Activated naive CD4-positive, alpha-beta T cell treated with anti-CD3 and anti-CD28 coated beads, Interleukin-2, amount 50 U/mL, for 24 hours (primary cell): Measurements from ENCODE around the gene NME7.
A peak's percentile ranks its signal among the peaks of the same experiment; 100 is the strongest.

Experiments
- H3K27ac Mint-ChIP-seq: one replicate; pipeline ENCODE4 v1.8.0; 2021; ENCODE audit warnings: mild to moderate bottlenecking, mixed read lengths
- H3K27me3 Mint-ChIP-seq: one replicate; pipeline ENCODE4 v1.8.0; 2021; ENCODE audit warnings: mixed read lengths
- H3K36me3 Mint-ChIP-seq: one replicate; pipeline ENCODE4 v1.8.0; 2021; ENCODE audit warnings: mixed read lengths
- H3K4me1 Mint-ChIP-seq: one replicate; pipeline ENCODE4 v1.8.0; 2021; ENCODE audit warnings: mixed read lengths
- H3K4me3 Mint-ChIP-seq: one replicate; pipeline ENCODE4 v1.8.0; 2021; ENCODE audit warnings: mild to moderate bottlenecking, mixed read lengths
- H3K9me3 Mint-ChIP-seq: one replicate; pipeline ENCODE4 v1.8.0; 2021; ENCODE audit warnings: mixed read lengths

NME7 gene

DNA sequence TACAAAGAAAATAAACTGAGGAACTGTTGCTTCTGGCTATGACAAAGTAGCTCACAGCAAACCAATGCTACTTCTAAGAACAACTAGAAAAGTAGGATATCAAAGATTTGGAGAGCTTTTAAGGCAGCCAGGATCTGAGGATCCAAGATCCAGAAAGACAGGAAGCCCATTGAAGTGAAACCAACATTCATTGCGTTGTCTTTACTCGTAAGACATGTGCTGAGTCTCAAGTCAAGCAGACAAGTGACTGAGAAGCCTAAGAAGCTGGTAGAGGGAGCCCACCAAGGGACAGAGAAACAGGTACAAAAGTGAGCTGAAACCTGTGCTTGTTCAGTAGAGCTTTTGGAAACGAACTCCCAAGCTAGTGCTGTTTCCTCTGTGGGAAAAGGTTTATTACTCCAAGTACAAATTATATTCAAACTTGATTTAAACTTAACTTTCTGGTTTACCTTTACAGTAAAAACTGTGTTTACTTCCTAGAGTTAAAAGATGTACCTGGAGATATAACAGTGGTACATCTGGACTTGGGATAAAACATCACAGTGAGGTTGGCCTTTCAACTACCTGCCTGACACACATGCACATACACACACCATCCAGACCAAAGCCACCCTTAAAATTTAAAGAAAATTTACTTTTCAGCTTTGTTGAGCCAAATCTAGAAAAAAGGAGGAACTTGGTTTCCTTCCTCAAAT is 41.2 kb downstream of the NME7 start:
- peaks cover 20% of the 10 kb centered on the region for H3K4me1 Mint-ChIP-seq
- no peaks in the 10 kb centered on the region for H3K27me3 Mint-ChIP-seq
- H3K9me3 Mint-ChIP-seq = peaks cover 9% of the 10 kb centered on the region
- peak overlapping the region; percentile 17 for H3K27ac Mint-ChIP-seq
- H3K36me3 Mint-ChIP-seq = peaks cover 18% of the 10 kb centered on the region
- H3K4me3 Mint-ChIP-seq = no peak overlapping the region

- peaks cover 21% of the 10 kb centered on the region for H3K4me1 Mint-ChIP-seq
- H3K36me3 Mint-ChIP-seq = peaks cover 15% of the 10 kb centered on the region
- no peak overlapping the region for H3K27ac Mint-ChIP-seq
- no peaks in the 10 kb centered on the region for H3K27me3 Mint-ChIP-seq
- peaks cover 9% of the 10 kb centered on the region for H3K9me3 Mint-ChIP-seq
- H3K4me3 Mint-ChIP-seq = no peak overlapping the region
Observed at GRCh38 chr1:169325117-169325516, 42.5 kb downstream of the NME7 start.

- Mint-ChIP-seq H3K4me3 (no peak overlapping the region), H3K27me3 (no peaks in the 10 kb centered on the region), H3K27ac (no peak overlapping the region), H3K9me3 (no peaks in the 10 kb centered on the region), H3K36me3 (peaks cover 16% of the 10 kb centered on the region), H3K4me1 (peaks cover 15% of the 10 kb centered on the region)
Observed at GRCh38 chr1:169322138-169322537, 45.5 kb downstream of the NME7 start.

DNA sequence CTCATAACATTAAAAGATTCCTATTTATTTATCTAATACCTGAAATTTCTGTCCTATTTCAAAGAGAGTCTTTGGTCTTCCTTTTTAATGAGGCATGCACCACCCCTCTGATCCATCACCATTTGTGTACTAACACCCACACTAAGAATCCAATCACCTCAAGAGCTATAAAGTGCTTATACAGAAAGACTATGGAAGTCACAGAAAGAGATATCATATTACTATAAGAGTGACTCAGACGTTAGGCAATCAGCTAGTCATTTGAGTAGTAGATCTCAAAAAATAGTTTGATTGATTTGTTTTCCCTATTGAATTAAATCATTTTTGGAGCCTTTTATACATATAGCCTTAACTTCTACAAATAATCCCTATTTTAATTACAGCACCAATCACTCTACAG is 46.1 kb downstream of the NME7 start:
- no peak overlapping the region for H3K27ac Mint-ChIP-seq
- no peaks in the 10 kb centered on the region for H3K27me3 Mint-ChIP-seq
- H3K4me3 Mint-ChIP-seq = no peak overlapping the region
- H3K4me1 Mint-ChIP-seq = peaks cover 9% of the 10 kb centered on the region
- no peaks in the 10 kb centered on the region for H3K9me3 Mint-ChIP-seq
- peaks cover 18% of the 10 kb centered on the region for H3K36me3 Mint-ChIP-seq

GRCh38 chr1:169318536-169319244 is 48.9 kb downstream of the NME7 start:
- Mint-ChIP-seq H3K4me3 (no peak overlapping the region), H3K9me3 (no peaks in the 10 kb centered on the region), H3K36me3 (peaks cover 18% of the 10 kb centered on the region), H3K4me1 (peaks cover 8% of the 10 kb centered on the region), H3K27ac (no peak overlapping the region), H3K27me3 (no peaks in the 10 kb centered on the region)

DNA sequence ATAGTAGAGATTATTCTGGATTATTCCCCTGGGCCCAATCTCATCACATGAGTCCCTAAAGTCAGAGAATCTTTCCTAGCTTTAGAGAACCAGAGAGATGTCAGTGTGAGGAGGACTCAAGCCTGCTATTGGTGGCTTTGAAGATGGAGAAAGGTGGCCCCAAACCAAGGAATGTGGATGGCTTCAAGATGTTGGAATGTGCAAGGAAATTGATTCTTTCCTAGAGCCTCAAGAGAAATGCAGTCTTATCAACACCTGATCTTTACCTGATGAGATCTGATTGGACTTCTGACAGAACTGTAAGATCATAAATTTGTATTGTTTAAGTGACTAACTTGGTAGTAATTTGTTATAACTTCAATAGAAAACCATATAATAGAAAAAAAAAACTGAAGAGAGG is 51.0 kb downstream of the NME7 start:
- Mint-ChIP-seq H3K27me3 (no peaks in the 10 kb centered on the region), H3K4me3 (no peak overlapping the region), H3K36me3 (peaks cover 14% of the 10 kb centered on the region), H3K9me3 (no peaks in the 10 kb centered on the region), H3K27ac (no peak overlapping the region), H3K4me1 (peaks cover 3% of the 10 kb centered on the region)

GRCh38 chr1:169312084-169312954 is 55.3 kb downstream of the NME7 start:
- Mint-ChIP-seq H3K36me3 (peaks cover 10% of the 10 kb centered on the region), H3K4me1 (peaks cover 9% of the 10 kb centered on the region), H3K27me3 (no peaks in the 10 kb centered on the region), H3K4me3 (no peak overlapping the region), H3K27ac (no peak overlapping the region), H3K9me3 (no peaks in the 10 kb centered on the region)

DNA sequence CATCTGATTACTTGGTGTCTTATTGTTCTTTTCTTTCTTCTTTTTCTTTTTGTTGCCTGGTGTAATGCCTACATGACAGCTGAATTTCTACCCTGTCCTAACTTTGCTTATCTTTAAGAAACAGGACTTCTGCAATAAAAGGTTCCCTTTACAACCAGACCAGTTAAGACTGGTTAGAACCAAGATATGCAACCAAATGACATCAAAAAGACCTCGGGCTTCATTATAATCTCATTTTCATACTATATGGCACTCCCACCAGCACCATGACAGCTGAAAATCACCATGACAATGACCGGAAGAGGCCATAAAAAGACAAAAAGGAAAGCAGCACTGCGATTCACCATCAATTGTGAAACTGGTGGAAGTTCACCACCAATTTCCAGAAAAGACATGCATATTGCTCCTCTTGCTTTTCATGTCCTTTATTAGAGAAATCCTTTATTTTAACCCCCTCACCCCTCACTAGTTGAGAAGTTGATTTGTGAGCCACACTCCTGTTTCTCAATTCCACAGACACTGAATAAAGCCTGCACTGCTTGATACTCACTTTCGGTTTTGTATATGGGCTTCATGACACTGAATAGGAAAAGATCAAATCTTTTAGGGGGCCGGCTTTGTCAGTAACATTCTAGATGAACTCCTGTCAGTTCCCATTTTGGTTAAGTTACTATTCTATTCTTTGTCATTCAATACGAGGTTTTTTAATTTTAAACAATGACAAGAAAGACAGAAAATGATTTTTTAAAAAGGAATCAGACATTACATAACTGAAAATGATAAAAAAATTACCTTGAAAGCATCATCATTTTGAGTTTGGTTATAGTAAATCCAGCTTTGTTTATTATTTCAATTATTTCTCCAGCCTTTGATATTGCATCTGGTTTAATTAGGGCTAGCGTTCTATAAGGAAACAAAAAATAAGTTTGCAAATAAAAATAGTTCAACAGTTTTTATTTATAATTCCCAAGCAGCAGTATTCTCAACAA is 58.1 kb downstream of the NME7 start:
- Mint-ChIP-seq H3K27ac (no peak overlapping the region), H3K4me3 (peak overlapping the region; percentile 55), H3K9me3 (no peaks in the 10 kb centered on the region), H3K4me1 (peaks cover 9% of the 10 kb centered on the region), H3K27me3 (no peaks in the 10 kb centered on the region), H3K36me3 (peaks cover 28% of the 10 kb centered on the region)

- H3K9me3 Mint-ChIP-seq = no peaks in the 10 kb centered on the region
- H3K27ac Mint-ChIP-seq = no peak overlapping the region
- H3K4me1 Mint-ChIP-seq = peaks cover 9% of the 10 kb centered on the region
- no peaks in the 10 kb centered on the region for H3K27me3 Mint-ChIP-seq
- H3K36me3 Mint-ChIP-seq = peaks cover 28% of the 10 kb centered on the region
- H3K4me3 Mint-ChIP-seq = no peak overlapping the region
Observed at GRCh38 chr1:169308313-169309039, 59.1 kb downstream of the NME7 start.

GRCh38 chr1:169307176-169307575 is 60.4 kb downstream of the NME7 start:
- Mint-ChIP-seq H3K36me3 (peaks cover 30% of the 10 kb centered on the region), H3K4me3 (no peak overlapping the region), H3K27ac (no peak overlapping the region)

DNA sequence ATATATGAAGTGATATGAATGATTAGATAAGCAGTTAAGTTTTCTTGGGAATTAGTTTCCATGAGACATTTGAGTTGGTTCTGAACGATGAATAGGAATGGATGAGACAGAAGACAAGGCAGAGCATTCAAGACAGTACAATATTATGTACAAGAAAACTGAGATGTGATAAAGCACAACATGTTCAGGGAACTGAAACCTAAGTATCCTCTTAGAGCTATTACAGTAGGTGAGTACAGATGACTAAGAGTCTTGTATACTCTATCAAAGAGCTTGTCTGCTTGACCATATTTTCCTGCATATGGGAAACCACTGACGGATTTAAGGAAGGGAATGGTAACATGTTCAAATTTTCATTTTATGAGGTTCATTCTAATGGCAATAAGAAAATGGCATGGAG is 61.6 kb downstream of the NME7 start:
- H3K27me3 Mint-ChIP-seq = no peaks in the 10 kb centered on the region
- H3K4me3 Mint-ChIP-seq = no peak overlapping the region
- no peak overlapping the region for H3K27ac Mint-ChIP-seq
- H3K4me1 Mint-ChIP-seq = peaks cover 9% of the 10 kb centered on the region
- H3K36me3 Mint-ChIP-seq = peaks cover 33% of the 10 kb centered on the region
- H3K9me3 Mint-ChIP-seq = peaks cover 4% of the 10 kb centered on the region

More at GRCh38 chr1:169307176-169307575, 60.4 kb downstream of the NME7 start:
- H3K27me3 Mint-ChIP-seq = no peaks in the 10 kb centered on the region
- H3K4me1 Mint-ChIP-seq = peaks cover 9% of the 10 kb centered on the region
- H3K9me3 Mint-ChIP-seq = peaks cover 3% of the 10 kb centered on the region

GRCh38 chr1:169305356-169305755 is 62.2 kb downstream of the NME7 start:
- H3K36me3 Mint-ChIP-seq = peaks cover 37% of the 10 kb centered on the region
- no peak overlapping the region for H3K27ac Mint-ChIP-seq
- H3K27me3 Mint-ChIP-seq = no peaks in the 10 kb centered on the region
- peaks cover 9% of the 10 kb centered on the region for H3K4me1 Mint-ChIP-seq
- H3K4me3 Mint-ChIP-seq = no peak overlapping the region
- H3K9me3 Mint-ChIP-seq = peaks cover 4% of the 10 kb centered on the region

DNA sequence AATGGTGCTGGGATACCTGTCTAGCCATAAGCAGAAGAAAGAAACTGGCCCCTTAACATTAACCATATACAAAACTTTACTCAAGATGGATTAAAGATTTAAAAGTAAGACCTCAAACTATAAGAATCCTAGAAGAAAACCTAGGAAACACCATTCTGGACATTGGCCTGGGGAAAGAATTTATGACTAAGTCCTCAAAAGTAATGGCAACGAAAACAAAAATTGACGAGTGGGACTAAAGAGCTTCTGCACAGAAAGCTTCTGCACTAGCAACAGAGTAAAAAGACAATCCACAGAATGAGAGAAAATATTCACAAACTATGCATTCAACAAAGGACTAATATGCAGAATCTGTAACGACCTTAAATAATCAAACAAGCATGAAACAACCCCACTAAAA is 66.7 kb downstream of the NME7 start:
- Mint-ChIP-seq H3K9me3 (peaks cover 4% of the 10 kb centered on the region), H3K27ac (no peak overlapping the region)

GRCh38 chr1:169298441-169298840 is 69.2 kb downstream of the NME7 start:
- H3K36me3 Mint-ChIP-seq = peaks cover 38% of the 10 kb centered on the region

More for the DNA sequence above, 66.7 kb downstream of the NME7 start:
- H3K4me3 Mint-ChIP-seq = no peak overlapping the region
- H3K27me3 Mint-ChIP-seq = no peaks in the 10 kb centered on the region
- H3K4me1 Mint-ChIP-seq = peaks cover 6% of the 10 kb centered on the region
- peaks cover 35% of the 10 kb centered on the region for H3K36me3 Mint-ChIP-seq

More at GRCh38 chr1:169298441-169298840, 69.2 kb downstream of the NME7 start:
- H3K4me3 Mint-ChIP-seq = no peak overlapping the region
- H3K4me1 Mint-ChIP-seq = peaks cover 6% of the 10 kb centered on the region
- no peaks in the 10 kb centered on the region for H3K27me3 Mint-ChIP-seq
- H3K9me3 Mint-ChIP-seq = peaks cover 4% of the 10 kb centered on the region
- no peak overlapping the region for H3K27ac Mint-ChIP-seq
